GM10266 (cell line): ENCODE measurements around the gene TTC7B.

ENCODE experiments used
- DNase-seq: peaks from one replicate; pipeline ENCODE4 v3.0.0; 2012; ENCODE audit errors: extremely low spot score
- CTCF ChIP-seq: IDR thresholded peaks from 2 replicates; pipeline ENCODE4 v1.5.1; 2012; ENCODE audit warnings: mild to moderate bottlenecking, low read depth; ENCODE audit not compliant: control insufficient read depth, insufficient read depth; ENCODE audit errors: missing control alignments

TTC7B gene

DNA sequence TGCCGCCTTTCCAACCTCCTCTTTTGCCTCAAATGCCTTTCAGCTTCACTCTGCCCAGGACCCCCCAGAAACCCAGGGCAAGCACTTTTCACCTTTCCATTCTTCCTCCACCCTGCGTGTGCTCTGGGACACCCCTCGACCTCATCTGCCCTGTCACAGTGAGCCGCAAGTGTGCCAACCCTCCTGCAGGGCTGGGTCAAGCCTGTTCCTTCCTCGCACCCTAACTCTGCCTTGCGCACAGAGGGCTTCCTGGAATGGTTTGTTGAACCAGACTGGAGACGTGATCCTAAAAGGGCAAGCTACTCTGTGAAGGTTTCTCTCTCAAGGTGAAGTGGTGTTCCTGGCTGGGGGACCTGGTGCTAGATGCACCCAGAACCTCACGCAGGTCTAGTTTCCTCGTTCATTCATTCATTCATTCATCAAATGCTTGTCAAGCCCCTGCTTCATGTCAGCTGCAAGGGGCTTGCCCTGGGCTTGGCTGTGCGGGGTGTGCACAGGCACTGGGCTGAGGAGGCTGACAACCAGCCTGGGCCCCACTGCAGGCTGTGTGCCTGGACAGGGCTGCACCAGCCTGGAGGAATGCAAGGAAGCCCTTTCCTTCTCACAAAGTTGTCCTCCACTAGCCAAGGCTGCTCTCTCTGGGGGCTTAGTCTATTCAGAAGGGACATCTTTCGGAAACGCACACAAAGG is 232.2 kb downstream of the TTC7B start:
- TF ChIP-seq CTCF, result no peak
- DNase-seq, result no peak

DNA sequence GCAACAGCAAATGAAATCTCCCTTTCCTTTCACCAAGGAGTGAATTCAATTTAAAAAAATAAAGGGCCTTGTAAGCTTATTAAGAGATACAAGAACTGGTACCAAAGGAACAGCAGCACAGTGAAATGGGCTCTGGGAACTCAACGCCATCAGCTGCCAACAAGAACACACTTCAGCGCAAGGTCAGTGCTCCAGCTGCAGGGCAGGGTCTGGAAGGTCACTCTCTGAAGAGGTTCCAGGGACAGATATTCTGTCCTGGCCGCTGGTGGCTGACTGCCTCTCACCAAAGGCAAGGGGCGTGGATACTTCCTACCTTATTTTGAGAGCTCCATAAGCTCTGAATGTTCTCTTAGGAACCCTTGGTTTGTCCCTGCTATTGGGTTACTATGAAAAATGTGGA is 232.8 kb downstream of the TTC7B start:
- TF ChIP-seq CTCF, result no peak

GRCh38 chr14:90582166-90582565 is 234.1 kb downstream of the TTC7B start:
- TF ChIP-seq CTCF, result no peak
- no peak for DNase-seq

More for the DNA sequence above, 232.8 kb downstream of the TTC7B start:
- DNase-seq, result no peak

DNA sequence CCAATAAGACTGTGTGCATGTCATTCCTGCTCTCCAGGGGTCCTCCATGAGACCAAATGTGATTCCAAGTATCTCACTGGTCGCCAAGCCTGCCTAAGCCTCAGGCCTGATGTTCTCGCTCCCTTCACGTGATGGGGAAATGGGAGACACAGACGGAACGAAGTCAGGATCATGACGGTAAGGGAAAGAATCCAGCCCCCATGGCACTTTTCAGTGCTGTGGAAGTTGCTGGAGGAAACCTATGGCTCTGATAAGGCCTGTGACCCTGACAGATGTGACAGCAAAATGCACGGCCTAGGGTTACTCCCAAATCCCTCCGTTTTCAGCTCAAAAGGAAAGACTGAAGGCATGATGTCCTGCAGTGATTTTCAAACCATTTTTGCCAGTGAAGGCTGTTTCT is 234.5 kb downstream of the TTC7B start:
- DNase-seq, result no peak
- TF ChIP-seq CTCF, result no peak

- no peak for DNase-seq
- no peak for TF ChIP-seq CTCF
Observed at GRCh38 chr14:90580377-90581335, 235.6 kb downstream of the TTC7B start.

GRCh38 chr14:90579816-90580215 is 236.4 kb downstream of the TTC7B start:
- TF ChIP-seq CTCF, result no peak
- no peak for DNase-seq

GRCh38 chr14:90579088-90579487 is 237.1 kb downstream of the TTC7B start:
- DNase-seq, result no peak
- TF ChIP-seq CTCF, result no peak
